ENCODE data around the gene INTS3. TPM values are rescaled to one million over a fixed set of nuclear protein-coding genes. Genes with fewer than 3 reads are reported as not detected.
"Not testable (repeated sequence)": the region's sequence is repeated elsewhere in the genome, so short reads cannot be mapped to it uniquely, and the experiment has no call there.

INTS3 gene
- total RNA-seq, 1 experiment from 2014 or later, result 29.4 TPM

DNA sequence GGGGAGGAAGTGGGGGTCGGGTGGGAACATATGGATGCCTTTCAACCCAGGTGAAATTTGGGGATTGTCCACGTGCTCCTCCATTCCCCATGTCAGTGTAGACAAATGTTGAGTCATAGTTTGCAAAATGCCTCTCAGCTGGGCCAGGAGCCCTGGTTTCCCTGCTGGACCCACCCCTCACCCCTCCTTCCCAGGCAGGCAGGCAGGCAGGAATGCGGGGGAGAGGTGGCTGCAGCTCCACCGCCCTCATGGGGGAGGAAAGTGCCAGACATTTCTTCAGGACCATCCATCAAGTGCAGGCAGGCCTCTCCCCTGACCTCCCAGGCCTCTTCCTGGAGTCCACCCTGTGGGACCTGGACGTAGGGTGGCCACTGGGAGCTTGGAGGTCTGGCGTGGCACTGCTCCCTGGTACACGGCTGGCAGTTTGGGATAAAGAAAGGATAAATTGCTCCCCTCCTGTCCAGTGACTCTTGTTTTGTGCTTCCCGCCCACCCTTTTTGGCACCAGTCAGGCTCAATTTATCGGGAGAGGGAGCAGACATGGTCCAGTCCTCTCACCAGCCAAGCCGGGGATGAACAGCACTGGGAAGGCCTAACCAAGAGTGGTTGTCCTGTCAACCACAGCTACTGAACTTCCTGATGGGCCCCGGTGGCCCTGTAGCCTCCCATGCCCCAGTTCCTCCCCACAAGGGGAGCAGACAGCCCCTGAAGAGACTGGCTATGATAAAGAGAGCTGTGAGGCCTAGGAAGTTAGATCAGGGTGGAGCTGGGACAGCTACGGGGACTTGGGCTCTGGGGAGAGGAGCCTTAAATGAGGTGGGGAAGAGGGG, 30.4 kb upstream of the INTS3 start:
- H3K27me3 ChIP-seq, result no peaks in the 10 kb centered on the region
- no peaks in the 10 kb centered on the region for H3K9me3 ChIP-seq
- DNase-seq, result peak; percentile 19
- H3K4me3 ChIP-seq, result no peak overlapping the region
- no peaks in the 10 kb centered on the region for H3K36me3 ChIP-seq

DNA sequence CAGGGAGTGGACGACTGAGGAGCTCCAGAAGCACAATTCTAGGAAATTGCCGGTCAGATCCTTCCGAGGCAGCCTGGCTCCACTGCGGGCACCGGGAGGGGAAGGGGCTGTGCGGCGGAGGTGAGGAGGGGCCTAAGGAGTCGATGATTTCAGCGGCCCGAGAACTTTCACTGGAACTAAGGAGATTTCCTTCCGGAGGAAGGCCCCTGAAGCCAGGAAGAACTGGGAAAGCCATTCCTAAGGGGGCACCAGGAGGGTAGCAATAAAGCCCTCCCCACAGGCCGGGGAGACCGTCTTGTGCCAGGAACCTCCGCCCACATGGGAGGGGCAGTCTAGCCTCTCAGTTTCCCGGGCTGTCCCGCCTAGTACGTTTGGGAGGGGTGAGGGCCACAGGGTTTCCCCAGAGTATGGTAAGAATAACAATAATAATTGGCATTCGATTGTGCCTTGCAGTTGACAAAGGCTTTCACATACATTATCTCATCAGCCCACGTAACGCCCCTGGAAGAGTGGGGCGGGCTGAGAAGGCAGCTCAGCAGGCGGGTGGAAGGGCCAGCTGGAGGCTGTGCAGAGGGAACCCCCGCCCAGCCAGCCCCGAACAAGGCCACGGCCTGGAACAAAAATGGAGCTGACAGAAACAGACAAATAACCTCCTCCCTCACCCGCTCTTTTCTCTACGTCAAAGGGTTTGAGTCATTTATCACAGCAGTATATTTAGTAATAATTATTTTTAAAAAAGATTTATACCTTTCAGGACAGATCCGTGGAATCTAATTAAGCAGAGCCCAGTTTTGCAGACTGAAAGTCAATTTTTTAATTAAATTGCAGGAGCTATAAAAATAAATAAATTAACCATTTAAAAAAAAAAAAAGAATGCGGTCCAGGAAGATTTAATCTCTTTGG, 29.6 kb upstream of the INTS3 start:
- Histone ChIP-seq H3K36me3 (no peaks in the 10 kb centered on the region), H3K4me3 (no peak overlapping the region), H3K9me3 (no peaks in the 10 kb centered on the region), H3K27me3 (no peaks in the 10 kb centered on the region)
- DNase-seq, result no peak

- DNase-seq, result peak; percentile 30
- Histone ChIP-seq H3K9me3 (no peaks in the 10 kb centered on the region), H3K27me3 (no peaks in the 10 kb centered on the region), H3K4me3 (no peak overlapping the region), H3K36me3 (no peaks in the 10 kb centered on the region)
These were observed 28.7 kb upstream of the INTS3 start for GRCh38 chr1:153698923-153699714.

DNA sequence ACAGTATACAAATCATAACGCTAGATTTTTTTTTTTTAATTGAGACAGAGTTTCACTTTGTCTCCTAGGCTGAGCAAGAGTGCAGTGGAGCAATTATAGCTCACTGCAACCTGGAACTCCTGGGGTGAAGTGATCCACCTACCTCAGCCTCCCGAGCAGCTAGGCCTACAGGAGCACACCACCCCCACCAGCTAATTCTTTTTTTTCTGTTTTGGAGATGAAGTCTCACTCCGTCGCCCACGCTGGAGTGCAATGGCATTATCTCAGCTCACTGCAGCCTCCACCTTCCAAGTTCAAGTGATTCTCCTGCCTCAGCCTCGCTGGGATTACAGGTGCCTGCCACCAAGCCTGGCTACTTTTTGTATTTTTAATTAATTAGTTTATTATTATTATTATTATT, 28.1 kb upstream of the INTS3 start:
- Histone ChIP-seq H3K27me3 (no peaks in the 10 kb centered on the region), H3K4me3 (no peak overlapping the region), H3K36me3 (no peaks in the 10 kb centered on the region), H3K9me3 (no peaks in the 10 kb centered on the region)
- DNase-seq, result no peak

- no peaks in the 10 kb centered on the region for H3K36me3 ChIP-seq
- no peak for DNase-seq
- no peaks in the 10 kb centered on the region for H3K27me3 ChIP-seq
- no peaks in the 10 kb centered on the region for H3K9me3 ChIP-seq
- no peak overlapping the region for H3K4me3 ChIP-seq
These were observed 22.4 kb upstream of the INTS3 start for GRCh38 chr1:153705484-153705883.

DNA sequence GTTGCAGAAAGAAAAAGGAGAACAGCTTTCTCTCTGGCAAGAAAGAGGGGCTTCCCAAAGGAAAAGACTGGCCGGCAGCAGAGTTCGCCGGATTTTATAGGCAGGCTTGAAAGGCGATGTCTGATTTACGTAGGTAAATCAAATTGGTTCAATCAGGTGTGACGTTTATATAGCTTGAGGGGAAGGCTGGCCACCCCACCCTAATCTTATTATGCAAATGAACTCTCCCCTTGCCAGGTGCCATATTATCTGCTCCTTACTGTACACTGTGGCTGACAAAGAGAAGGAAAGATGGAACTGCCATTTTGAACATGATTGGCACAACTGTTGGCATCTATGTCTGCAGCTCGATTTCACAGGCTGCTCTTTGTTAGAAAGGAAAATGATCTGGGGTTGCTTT, 16.8 kb upstream of the INTS3 start:
- no peak for DNase-seq
- Histone ChIP-seq H3K27me3 (no peaks in the 10 kb centered on the region), H3K36me3 (no peaks in the 10 kb centered on the region), H3K9me3 (no peaks in the 10 kb centered on the region), H3K4me3 (no peak overlapping the region)

GRCh38 chr1:153716211-153716610, 11.6 kb upstream of the INTS3 start:
- not testable (repeated sequence) for H3K27me3 ChIP-seq, DNase-seq, H3K36me3 ChIP-seq, H3K4me3 ChIP-seq, H3K9me3 ChIP-seq

- Histone ChIP-seq H3K27me3 (no peaks in the 10 kb centered on the region), H3K9me3 (no peaks in the 10 kb centered on the region), H3K4me3 (no peak overlapping the region), H3K36me3 (no peaks in the 10 kb centered on the region)
- no peak for DNase-seq
These were observed 10.5 kb upstream of the INTS3 start for GRCh38 chr1:153717330-153717729.

DNA sequence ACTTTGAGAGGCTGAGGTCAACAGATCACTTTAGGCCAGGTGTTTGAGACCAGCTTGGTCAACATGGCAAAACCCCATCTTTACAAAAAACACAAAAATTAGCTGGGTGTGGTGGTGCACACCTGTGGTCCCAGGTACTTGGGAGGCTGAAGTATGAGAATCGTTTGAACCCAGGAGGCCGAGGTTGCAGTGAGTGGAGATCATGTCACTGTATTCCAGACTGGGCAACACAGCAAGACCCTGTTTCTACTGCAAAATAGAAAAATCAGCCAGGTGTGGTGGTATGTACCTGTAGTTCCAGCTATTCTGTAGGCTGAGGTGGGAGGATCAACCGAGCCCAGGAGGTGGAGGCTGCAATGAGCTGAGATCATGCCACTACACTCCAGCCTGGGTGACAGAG, 4.2 kb upstream of the INTS3 start:
- no peak overlapping the region for H3K4me3 ChIP-seq
- H3K27me3 ChIP-seq, result no peaks in the 10 kb centered on the region
- DNase-seq, result no peak
- H3K9me3 ChIP-seq, result no peaks in the 10 kb centered on the region
- H3K36me3 ChIP-seq, result no peaks in the 10 kb centered on the region

DNA sequence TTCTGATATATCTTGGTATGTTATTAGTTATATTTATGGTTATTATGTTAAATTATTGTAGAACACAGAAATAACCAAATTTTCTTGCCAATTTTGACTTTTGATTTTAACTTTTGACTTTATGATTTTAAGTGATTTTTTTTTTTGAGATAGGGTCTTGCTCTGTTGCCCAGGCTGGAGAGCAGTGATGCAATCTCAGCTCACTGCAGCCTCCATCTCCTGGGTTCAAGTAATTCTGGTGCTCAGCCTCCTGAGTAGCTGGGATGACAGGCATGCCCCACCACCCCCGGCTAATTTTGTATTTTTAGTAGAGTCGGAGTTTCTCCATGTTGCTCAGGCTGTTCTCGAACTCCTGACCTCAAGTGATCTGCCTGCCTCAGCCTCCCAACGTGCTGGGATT, 3.2 kb upstream of the INTS3 start:
- not testable (repeated sequence) for H3K9me3 ChIP-seq, H3K27me3 ChIP-seq, H3K36me3 ChIP-seq, DNase-seq, H3K4me3 ChIP-seq

- DNase-seq, result peak; percentile 57
- Histone ChIP-seq H3K9me3 (no peaks in the 10 kb centered on the region), H3K27me3 (no peaks in the 10 kb centered on the region), H3K36me3 (peaks cover 19% of the 10 kb centered on the region), H3K4me3 (peak overlapping the region; percentile 98)
These were observed 636 bp downstream of the INTS3 start for GRCh38 chr1:153728305-153729066.

DNA sequence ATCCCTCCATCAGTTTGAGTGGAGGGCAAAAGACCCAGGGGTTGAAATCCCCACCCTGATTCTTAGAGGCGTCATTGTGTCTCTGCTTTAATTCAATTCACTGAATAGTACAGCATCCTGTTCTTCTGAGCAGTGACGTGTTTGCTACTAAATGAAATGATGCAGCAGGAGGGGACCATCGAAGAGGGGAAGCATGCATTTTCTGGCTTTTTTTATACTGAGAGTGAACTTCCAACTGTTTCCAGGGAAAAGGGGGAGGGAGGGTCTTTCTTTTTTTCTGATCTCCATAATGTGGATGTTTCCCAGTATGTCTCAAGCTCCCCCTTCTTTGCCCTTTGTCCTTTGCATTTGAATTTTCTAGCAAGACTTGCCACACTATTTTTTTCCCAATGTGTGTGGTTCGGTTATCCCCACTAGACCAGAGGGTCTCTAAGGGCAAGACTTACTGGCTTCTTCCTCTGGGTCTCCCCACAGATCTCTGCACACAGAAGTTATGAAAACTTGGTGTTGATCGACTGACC, 2.7 kb downstream of the INTS3 start:
- no peak for DNase-seq
- Histone ChIP-seq H3K27me3 (no peaks in the 10 kb centered on the region), H3K36me3 (peaks cover 31% of the 10 kb centered on the region), H3K9me3 (no peaks in the 10 kb centered on the region), H3K4me3 (no peak overlapping the region)

- no peaks in the 10 kb centered on the region for H3K27me3 ChIP-seq
- DNase-seq, result peak; percentile 30
- H3K36me3 ChIP-seq, result peaks cover 47% of the 10 kb centered on the region
- no peak overlapping the region for H3K4me3 ChIP-seq
- no peaks in the 10 kb centered on the region for H3K9me3 ChIP-seq
These were observed 6.1 kb downstream of the INTS3 start for GRCh38 chr1:153733970-153734369.

- no peak for DNase-seq
- no peak overlapping the region for H3K4me3 ChIP-seq
- no peaks in the 10 kb centered on the region for H3K9me3 ChIP-seq
- peaks cover 53% of the 10 kb centered on the region for H3K36me3 ChIP-seq
- H3K27me3 ChIP-seq, result no peaks in the 10 kb centered on the region
These were observed 6.7 kb downstream of the INTS3 start for GRCh38 chr1:153734396-153735089.

GRCh38 chr1:153735090-153735420, 7.2 kb downstream of the INTS3 start:
- Histone ChIP-seq H3K9me3 (no peaks in the 10 kb centered on the region), H3K36me3 (peaks cover 58% of the 10 kb centered on the region), H3K27me3 (no peaks in the 10 kb centered on the region), H3K4me3 (no peak overlapping the region)
- DNase-seq, result no peak

DNA sequence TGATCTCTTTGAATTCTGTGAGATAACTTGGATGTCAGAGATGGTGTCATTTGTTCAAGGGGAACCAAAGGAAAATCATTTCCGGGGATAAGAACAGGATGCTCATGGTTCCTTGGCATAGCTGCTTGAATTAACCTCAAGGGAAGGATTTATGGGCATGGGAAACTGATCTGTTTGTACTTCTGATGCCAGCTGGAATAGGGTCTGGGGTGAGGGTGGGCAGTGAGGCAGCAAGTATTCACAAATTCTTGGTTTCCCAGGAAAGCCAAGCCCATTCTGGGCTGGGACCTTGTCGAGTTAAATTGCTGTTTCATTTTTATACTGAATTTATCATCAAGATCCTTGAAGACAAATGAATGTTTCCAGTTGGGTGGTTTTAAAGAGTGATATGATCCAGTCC, 14.1 kb downstream of the INTS3 start:
- no peaks in the 10 kb centered on the region for H3K9me3 ChIP-seq
- H3K27me3 ChIP-seq, result no peaks in the 10 kb centered on the region
- DNase-seq, result peak; percentile 35
- peaks cover 79% of the 10 kb centered on the region for H3K36me3 ChIP-seq
- no peak overlapping the region for H3K4me3 ChIP-seq

All from MG63 (cell line).